AG09309 (cell line): ENCODE results near the gene LINC00237.

ENCODE experiments used
- DNase-seq: peaks from one replicate; pipeline ENCODE4 v3.0.0-alpha.2; 2010; ENCODE audit warnings: low read depth
- H3K4me3 ChIP-seq: 2 replicates; pipeline ENCODE4 v1.5.1; 2011; ENCODE audit warnings: mild to moderate bottlenecking, low read depth, low read length, moderate library complexity; ENCODE audit not compliant: control insufficient read depth
- TF ChIP-seq, protein P1 (sequence below): IDR thresholded peaks from 2 replicates; pipeline ENCODE4 v1.5.1; 2011; ENCODE audit warnings: mild to moderate bottlenecking, low read depth, low read length, inconsistent platforms; ENCODE audit not compliant: insufficient read depth, control insufficient read depth; ENCODE audit errors: missing control alignments

Gene LINC00237

DNA sequence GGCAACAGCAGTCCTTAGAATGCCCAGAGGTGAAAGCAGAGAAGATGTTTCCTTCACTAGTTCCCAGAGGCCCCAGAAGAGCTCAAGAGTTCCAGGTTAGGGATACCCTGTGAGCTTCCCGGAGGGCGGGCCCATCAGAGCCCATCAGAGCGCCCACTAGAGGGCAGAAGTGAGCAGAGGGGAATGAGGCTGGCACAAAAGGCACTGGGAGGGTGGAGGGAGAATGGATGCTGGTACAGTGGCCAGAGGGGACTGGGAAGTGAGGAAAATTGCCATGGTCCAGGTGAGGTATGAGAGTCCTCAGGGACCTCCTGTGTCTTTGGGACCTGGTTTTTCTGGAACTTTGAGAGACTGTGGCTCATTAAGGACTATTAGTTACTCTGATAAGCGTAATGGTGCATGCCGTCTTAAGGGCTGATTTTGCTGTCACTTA is 57.3 kb downstream of the LINC00237 start:
- H3K4me3 ChIP-seq, result no peak overlapping the region
- TF ChIP-seq, protein P1, sequence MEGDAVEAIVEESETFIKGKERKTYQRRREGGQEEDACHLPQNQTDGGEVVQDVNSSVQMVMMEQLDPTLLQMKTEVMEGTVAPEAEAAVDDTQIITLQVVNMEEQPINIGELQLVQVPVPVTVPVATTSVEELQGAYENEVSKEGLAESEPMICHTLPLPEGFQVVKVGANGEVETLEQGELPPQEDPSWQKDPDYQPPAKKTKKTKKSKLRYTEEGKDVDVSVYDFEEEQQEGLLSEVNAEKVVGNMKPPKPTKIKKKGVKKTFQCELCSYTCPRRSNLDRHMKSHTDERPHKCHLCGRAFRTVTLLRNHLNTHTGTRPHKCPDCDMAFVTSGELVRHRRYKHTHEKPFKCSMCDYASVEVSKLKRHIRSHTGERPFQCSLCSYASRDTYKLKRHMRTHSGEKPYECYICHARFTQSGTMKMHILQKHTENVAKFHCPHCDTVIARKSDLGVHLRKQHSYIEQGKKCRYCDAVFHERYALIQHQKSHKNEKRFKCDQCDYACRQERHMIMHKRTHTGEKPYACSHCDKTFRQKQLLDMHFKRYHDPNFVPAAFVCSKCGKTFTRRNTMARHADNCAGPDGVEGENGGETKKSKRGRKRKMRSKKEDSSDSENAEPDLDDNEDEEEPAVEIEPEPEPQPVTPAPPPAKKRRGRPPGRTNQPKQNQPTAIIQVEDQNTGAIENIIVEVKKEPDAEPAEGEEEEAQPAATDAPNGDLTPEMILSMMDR, result peak; percentile 73
- no peak for DNase-seq

DNA sequence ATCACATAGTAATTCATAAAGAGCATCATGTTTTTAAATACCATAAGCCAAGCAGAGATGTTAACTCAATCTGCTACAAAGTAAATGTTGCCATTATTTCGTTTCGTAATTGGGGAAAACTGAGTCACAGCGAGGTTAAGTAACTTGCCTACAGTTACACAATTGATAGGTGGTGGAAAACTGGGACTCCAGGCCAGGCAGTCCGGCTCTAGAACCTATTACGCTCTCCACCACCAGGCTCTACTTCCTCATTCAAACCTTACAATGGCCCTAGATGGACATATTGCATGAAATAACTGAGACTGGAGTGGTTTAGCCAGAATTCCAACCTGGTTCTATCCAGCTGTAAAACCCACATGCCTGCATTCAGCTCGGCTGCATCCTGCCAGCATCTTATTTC is 58.2 kb downstream of the LINC00237 start:
- TF ChIP-seq, protein P1, result no peak
- H3K4me3 ChIP-seq, result no peak overlapping the region
- DNase-seq, result no peak

DNA sequence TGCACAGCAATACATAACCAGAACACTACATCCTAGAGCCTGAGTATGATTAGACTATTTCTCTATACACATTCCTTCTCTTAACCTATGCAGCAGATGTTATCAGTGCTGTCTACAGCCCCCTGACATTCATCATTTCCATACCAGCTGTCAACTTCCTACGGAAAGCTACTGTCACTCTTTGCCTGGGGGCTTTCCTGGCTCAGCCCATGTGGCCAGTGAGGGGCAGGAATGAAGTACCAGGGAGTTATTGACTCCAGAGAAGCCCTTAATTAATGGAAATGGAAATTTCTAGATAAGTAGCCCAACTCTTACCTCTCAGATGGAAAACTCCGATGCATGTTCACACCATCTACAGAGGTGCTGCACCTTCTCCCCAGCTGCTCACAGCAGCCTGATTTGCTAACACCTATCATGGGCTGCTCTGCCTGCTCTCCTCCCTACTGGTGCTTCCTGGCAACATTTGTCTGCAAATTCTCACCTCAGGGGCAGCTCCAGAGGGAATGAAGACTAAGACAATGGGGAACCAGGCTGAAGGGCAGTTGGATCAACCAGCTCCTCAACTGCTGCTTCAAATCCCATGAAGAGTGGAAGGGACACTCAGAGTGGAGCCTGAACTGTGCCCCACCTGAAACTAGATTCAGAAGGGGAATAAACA is 59.6 kb downstream of the LINC00237 start:
- no peak for DNase-seq
- no peak overlapping the region for H3K4me3 ChIP-seq
- TF ChIP-seq, protein P1, result no peak
